HEK293 (cell line): Measurements from ENCODE around the gene QPCT.
"Not testable (repeated sequence)": the region's sequence is repeated elsewhere in the genome, so short reads cannot be mapped to it uniquely, and the experiment has no call there.

Source experiments
- CTCF ChIA-PET: fragments of 350-600 bp; formaldehyde crosslinking; extraction: SDS; loops from one replicate; lab custom pipeline; 2021; ENCODE audit warnings: antibody characterized with exemption; lab: Yijun Ruan, JAX
- POLR2A ChIA-PET: fragments of 300-600 bp; formaldehyde crosslinking; extraction: SDS; loops from one replicate; lab custom pipeline; 2020; ENCODE audit warnings: antibody characterized with exemption, inconsistent platforms; lab: Yijun Ruan, JAX
- H3K27ac ChIP-seq: fragments of 200-500 bp; sonication (Bioruptor generic); 2 replicates; pipeline ENCODE4 v1.5.1; 2014; ENCODE audit warnings: low read depth, low read length, control low read depth, inconsistent platforms; ENCODE audit errors: extremely low read depth
- H3K36me3 ChIP-seq, 2 experiments: fragments of 200-500 bp in 1 of 2; sonication (Bioruptor generic) in 1 of 2; 1 replicate in 1 of 2; 2 replicates in 1 of 2; pipeline ENCODE4 v1.5.1; 2014 to 2017; ENCODE audit warnings: inconsistent platforms in 2 of 2, low read length in 2 of 2; ENCODE audit not compliant: control insufficient read depth in 2 of 2, insufficient read depth in 1 of 2
- H3K4me1 ChIP-seq: fragments of 200-500 bp; sonication (Bioruptor generic); 2 replicates; pipeline ENCODE4 v1.5.1; 2014; ENCODE audit warnings: mild to moderate bottlenecking, low read length, inconsistent platforms; ENCODE audit not compliant: control insufficient read depth, insufficient read depth
- H3K4me3 ChIP-seq: 2 replicates; pipeline ENCODE4 v1.5.1; 2011; ENCODE audit warnings: low read depth, mild to moderate bottlenecking, control low read depth, low read length, moderate library complexity
- H3K9me3 ChIP-seq: fragments of 200-500 bp; sonication (Bioruptor generic); 2 replicates; pipeline ENCODE4 v1.5.1; 2014; ENCODE audit warnings: low read depth, low read length, inconsistent platforms; ENCODE audit not compliant: control insufficient read depth, insufficient read depth
- EGR2 ChIP-seq: fragments of 450-650 bp; formaldehyde crosslinking; IDR thresholded peaks from 2 replicates; pipeline ENCODE4 v1.5.1; 2016; ENCODE audit warnings: low read depth, missing biosample characterization, missing genetic modification characterization
- FEZF1 ChIP-seq: fragments of 450-650 bp; formaldehyde crosslinking; IDR thresholded peaks from 2 replicates; pipeline ENCODE4 v1.5.1; 2016; ENCODE audit warnings: missing biosample characterization, missing genetic modification characterization
- KLF9 ChIP-seq: fragments of 450-650 bp; formaldehyde crosslinking; IDR thresholded peaks from 2 replicates; pipeline ENCODE4 v1.5.1; 2016; ENCODE audit warnings: missing biosample characterization, missing genetic modification characterization, low read depth
- SALL2 ChIP-seq: fragments of 450-650 bp; formaldehyde crosslinking; IDR thresholded peaks from 2 replicates; pipeline ENCODE4 v1.5.0; 2017; ENCODE audit warnings: missing biosample characterization, mild to moderate bottlenecking, missing genetic modification characterization, borderline replicate concordance
- SCRT1 ChIP-seq: fragments of 450-650 bp; formaldehyde crosslinking; IDR thresholded peaks from 2 replicates; pipeline ENCODE4 v1.5.1; 2016; ENCODE audit warnings: missing biosample characterization, missing genetic modification characterization, borderline replicate concordance
- YY1 ChIP-seq: fragments of 450-650 bp; formaldehyde crosslinking; IDR thresholded peaks from 2 replicates; pipeline ENCODE4 v1.5.1; 2018; ENCODE audit warnings: missing biosample characterization, missing genetic modification characterization
- ZNF23 ChIP-seq: fragments of 450-650 bp; formaldehyde crosslinking; IDR thresholded peaks from 2 replicates; pipeline ENCODE4 v1.5.1; 2016; ENCODE audit warnings: missing biosample characterization, missing genetic modification characterization, borderline replicate concordance
- ZNF292 ChIP-seq: fragments of 450-650 bp; formaldehyde crosslinking; IDR thresholded peaks from 2 replicates; pipeline ENCODE4 v1.5.1; 2016; ENCODE audit warnings: low read depth, missing biosample characterization, missing genetic modification characterization, borderline replicate concordance
- ZNF510 ChIP-seq: fragments of 450-650 bp; formaldehyde crosslinking; IDR thresholded peaks from 2 replicates; pipeline ENCODE4 v1.5.1; 2018; ENCODE audit warnings: mild to moderate bottlenecking, missing genetic modification characterization, missing biosample characterization; ENCODE audit not compliant: insufficient replicate concordance
- ZNF548 ChIP-seq: fragments of 450-650 bp; formaldehyde crosslinking; IDR thresholded peaks from 2 replicates; pipeline ENCODE4 v1.5.1; 2016; ENCODE audit warnings: missing biosample characterization, missing genetic modification characterization
- ZNF654 ChIP-seq: fragments of 450-650 bp; formaldehyde crosslinking; IDR thresholded peaks from 2 replicates; pipeline ENCODE4 v1.5.1; 2016; ENCODE audit warnings: low read depth, missing biosample characterization, missing genetic modification characterization
- ZNF664 ChIP-seq: fragments of 450-650 bp; formaldehyde crosslinking; IDR thresholded peaks from 2 replicates; pipeline ENCODE4 v1.5.1; 2016; ENCODE audit warnings: missing biosample characterization, missing genetic modification characterization
- ZNF837 ChIP-seq: fragments of 450-650 bp; formaldehyde crosslinking; IDR thresholded peaks from 2 replicates; pipeline ENCODE4 v1.5.1; 2016; ENCODE audit warnings: missing biosample characterization, missing genetic modification characterization
- TF ChIP-seq, protein P1 (sequence below): fragments of 450-650 bp; formaldehyde crosslinking; conservative IDR thresholded peaks from 2 replicates; pipeline ENCODE4 v1.5.1; 2016; ENCODE audit warnings: low read depth, missing biosample characterization, missing genetic modification characterization
- TF ChIP-seq, protein P2 (sequence below): fragments of 450-650 bp; formaldehyde crosslinking; IDR thresholded peaks from 2 replicates; pipeline ENCODE4 v1.5.1; 2016; ENCODE audit warnings: missing biosample characterization, missing genetic modification characterization
- TF ChIP-seq, protein P3 (sequence below): fragments of 450-650 bp; IDR thresholded peaks from 2 replicates; pipeline ENCODE4 v1.5.1; 2018; ENCODE audit warnings: missing biosample characterization, mild to moderate bottlenecking, missing genetic modification characterization

QPCT gene

DNA sequence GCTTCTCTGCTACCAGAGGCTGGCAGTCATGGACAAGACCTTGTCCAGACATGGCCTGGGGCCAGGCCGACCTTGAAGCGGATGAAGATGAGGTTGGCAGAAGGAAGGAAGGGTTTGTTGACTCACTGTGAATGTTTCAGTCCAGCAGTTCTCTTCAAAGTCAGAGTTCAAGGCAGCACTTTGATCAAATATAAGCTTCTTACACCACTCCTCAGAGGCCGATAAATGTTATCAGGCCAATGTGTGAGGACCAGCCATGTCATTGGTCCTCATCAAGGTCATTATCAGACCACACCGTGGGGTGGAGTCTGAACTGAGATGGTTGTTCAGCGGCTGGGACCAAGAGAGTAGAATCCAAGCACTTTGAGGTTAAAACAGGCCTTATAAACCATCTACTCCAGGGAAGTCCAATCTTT is 35.5 kb downstream of the QPCT start:
- POLR2A ChIA-PET = interaction anchor here (0.6 kb wide), 1 partner anchor 542 kb away, joined by 3 read pairs; no protein-coding TSS in a partner anchor
- Histone ChIP-seq H3K4me1 (peaks cover 12% of the 10 kb centered on the region), H3K36me3 (no peaks in the 10 kb centered on the region), H3K27ac (no peak overlapping the region)
- TF ChIP-seq SCRT1 (tag by site-specific recombination) (no peak), ZNF292 (no peak), KLF9 (tag by site-specific recombination) (no peak), ZNF510 (tag by site-specific recombination) (no peak), FEZF1 (tag by site-specific recombination) (no peak), SALL2 (tag by site-specific recombination) (no peak), ZNF837 (tag by site-specific recombination) (no peak), ZNF664 (tag by site-specific recombination) (no peak), YY1 (tag by site-specific recombination) (no peak), ZNF548 (tag by site-specific recombination) (no peak), EGR2 (tag by site-specific recombination) (no peak), ZNF23 (no peak), ZNF654 (no peak)
- TF ChIP-seq, protein P1, sequence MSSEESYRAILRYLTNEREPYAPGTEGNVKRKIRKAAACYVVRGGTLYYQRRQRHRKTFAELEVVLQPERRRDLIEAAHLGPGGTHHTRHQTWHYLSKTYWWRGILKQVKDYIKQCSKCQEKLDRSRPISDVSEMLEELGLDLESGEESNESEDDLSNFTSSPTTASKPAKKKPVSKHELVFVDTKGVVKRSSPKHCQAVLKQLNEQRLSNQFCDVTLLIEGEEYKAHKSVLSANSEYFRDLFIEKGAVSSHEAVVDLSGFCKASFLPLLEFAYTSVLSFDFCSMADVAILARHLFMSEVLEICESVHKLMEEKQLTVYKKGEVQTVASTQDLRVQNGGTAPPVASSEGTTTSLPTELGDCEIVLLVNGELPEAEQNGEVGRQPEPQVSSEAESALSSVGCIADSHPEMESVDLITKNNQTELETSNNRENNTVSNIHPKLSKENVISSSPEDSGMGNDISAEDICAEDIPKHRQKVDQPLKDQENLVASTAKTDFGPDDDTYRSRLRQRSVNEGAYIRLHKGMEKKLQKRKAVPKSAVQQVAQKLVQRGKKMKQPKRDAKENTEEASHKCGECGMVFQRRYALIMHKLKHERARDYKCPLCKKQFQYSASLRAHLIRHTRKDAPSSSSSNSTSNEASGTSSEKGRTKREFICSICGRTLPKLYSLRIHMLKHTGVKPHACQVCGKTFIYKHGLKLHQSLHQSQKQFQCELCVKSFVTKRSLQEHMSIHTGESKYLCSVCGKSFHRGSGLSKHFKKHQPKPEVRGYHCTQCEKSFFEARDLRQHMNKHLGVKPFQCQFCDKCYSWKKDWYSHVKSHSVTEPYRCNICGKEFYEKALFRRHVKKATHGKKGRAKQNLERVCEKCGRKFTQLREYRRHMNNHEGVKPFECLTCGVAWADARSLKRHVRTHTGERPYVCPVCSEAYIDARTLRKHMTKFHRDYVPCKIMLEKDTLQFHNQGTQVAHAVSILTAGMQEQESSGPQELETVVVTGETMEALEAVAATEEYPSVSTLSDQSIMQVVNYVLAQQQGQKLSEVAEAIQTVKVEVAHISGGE (tag by site-specific recombination) = no peak
- TF ChIP-seq, protein P2, sequence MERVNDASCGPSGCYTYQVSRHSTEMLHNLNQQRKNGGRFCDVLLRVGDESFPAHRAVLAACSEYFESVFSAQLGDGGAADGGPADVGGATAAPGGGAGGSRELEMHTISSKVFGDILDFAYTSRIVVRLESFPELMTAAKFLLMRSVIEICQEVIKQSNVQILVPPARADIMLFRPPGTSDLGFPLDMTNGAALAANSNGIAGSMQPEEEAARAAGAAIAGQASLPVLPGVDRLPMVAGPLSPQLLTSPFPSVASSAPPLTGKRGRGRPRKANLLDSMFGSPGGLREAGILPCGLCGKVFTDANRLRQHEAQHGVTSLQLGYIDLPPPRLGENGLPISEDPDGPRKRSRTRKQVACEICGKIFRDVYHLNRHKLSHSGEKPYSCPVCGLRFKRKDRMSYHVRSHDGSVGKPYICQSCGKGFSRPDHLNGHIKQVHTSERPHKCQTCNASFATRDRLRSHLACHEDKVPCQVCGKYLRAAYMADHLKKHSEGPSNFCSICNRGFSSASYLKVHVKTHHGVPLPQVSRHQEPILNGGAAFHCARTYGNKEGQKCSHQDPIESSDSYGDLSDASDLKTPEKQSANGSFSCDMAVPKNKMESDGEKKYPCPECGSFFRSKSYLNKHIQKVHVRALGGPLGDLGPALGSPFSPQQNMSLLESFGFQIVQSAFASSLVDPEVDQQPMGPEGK (tag by site-specific recombination) = no peak
- TF ChIP-seq, protein P3, sequence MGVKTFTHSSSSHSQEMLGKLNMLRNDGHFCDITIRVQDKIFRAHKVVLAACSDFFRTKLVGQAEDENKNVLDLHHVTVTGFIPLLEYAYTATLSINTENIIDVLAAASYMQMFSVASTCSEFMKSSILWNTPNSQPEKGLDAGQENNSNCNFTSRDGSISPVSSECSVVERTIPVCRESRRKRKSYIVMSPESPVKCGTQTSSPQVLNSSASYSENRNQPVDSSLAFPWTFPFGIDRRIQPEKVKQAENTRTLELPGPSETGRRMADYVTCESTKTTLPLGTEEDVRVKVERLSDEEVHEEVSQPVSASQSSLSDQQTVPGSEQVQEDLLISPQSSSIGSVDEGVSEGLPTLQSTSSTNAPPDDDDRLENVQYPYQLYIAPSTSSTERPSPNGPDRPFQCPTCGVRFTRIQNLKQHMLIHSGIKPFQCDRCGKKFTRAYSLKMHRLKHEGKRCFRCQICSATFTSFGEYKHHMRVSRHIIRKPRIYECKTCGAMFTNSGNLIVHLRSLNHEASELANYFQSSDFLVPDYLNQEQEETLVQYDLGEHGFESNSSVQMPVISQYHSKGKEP = no peak
- TF ChIP-seq, all 188 proteins: peak for 0
- Histone ChIP-seq H3K9me3 (no peaks in the 10 kb centered on the region), H3K4me3 (no peak overlapping the region)
- CTCF ChIA-PET = interaction anchor here (0.7 to 1.3 kb wide), 4 partner anchors 9 to 1789 kb away, joined by 3 to 5 read pairs (median 4); no protein-coding TSS in a partner anchor

DNA sequence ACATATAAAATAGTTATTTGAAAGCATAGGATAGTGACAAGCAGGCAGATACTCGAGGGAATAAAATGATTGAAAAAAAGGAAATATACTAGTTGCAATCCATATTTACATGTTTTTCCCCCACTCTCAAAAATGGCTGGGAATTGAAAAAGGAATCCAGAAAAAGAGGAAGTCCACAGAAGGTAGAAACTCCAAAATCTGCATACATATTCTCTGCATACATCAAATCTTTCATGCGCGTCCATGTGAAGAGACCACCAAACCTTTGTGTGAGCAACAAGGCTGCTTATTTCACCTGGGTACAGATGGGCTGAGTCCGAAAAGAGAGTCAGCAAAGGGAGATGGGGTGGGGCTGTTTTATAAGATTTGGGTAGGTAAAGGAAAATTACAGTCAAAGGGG is 36.4 kb downstream of the QPCT start:
- H3K27ac ChIP-seq, H3K9me3 ChIP-seq, POLR2A ChIA-PET, H3K4me3 ChIP-seq, H3K36me3 ChIP-seq: not testable (repeated sequence)
- CTCF ChIA-PET = interaction anchor here (0.6 to 1.3 kb wide), 4 partner anchors 15 to 1788 kb away, joined by 3 to 5 read pairs (median 4); no protein-coding TSS in a partner anchor
- peaks cover 12% of the 10 kb centered on the region for H3K4me1 ChIP-seq

DNA sequence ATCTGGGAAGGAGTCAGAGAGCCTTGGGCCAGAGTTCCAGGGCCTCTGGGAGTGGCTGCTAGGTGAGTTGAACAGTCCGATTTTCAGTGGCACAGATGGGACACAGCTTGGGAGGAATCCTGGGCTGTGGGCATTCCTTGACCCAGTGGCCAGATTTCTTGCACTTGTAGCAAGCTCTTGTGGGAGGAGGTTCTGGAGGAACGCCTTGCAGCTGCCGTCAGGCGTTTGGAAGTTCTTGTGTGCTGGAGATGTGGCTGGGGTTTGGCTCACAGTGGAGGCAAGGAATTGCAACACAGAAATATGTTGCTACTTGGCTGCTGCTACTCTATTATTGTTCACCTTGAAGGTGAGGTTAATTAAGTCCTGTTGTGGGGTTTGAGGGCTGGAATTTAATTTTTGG is 39.8 kb downstream of the QPCT start:
- H3K4me3 ChIP-seq, CTCF ChIA-PET, H3K4me1 ChIP-seq, H3K36me3 ChIP-seq, H3K9me3 ChIP-seq, POLR2A ChIA-PET, H3K27ac ChIP-seq: not testable (repeated sequence)
